NCI-H128 (cell line): Measurements from ENCODE around the gene ADAMTS19.

Experiments used
- DNase-seq: peaks from one replicate; lab custom pipeline; 2025; ENCODE audit not compliant: unreplicated experiment; lab: John Stamatoyannopoulos, UW

The ADAMTS19 gene

GRCh38 chr5:129672006-129672405, 211.9 kb downstream of the ADAMTS19 start:
- DNase-seq = no peak

GRCh38 chr5:129679671-129680070, 219.6 kb downstream of the ADAMTS19 start:
- DNase-seq = no peak

GRCh38 chr5:129687941-129688340, 227.8 kb downstream of the ADAMTS19 start:
- no peak for DNase-seq

- no peak for DNase-seq
Measured at GRCh38 chr5:129689045-129689444, 228.9 kb downstream of the ADAMTS19 start.

GRCh38 chr5:129691220-129691619, 231.1 kb downstream of the ADAMTS19 start:
- DNase-seq = no peak

GRCh38 chr5:129696636-129697035, 236.5 kb downstream of the ADAMTS19 start:
- no peak for DNase-seq

GRCh38 chr5:129698661-129699060, 238.6 kb downstream of the ADAMTS19 start:
- DNase-seq = no peak

- DNase-seq = no peak
Measured at GRCh38 chr5:129716235-129716634, 256.1 kb downstream of the ADAMTS19 start.

GRCh38 chr5:129716651-129717050, 256.6 kb downstream of the ADAMTS19 start:
- DNase-seq = no peak

- DNase-seq = no peak
Measured at GRCh38 chr5:129717751-129718310, 257.7 kb downstream of the ADAMTS19 start.

- DNase-seq = no peak
Measured at GRCh38 chr5:129718471-129719090, 258.5 kb downstream of the ADAMTS19 start.

GRCh38 chr5:129724222-129724621, 264.1 kb downstream of the ADAMTS19 start:
- DNase-seq = no peak

GRCh38 chr5:129724647-129725046, 264.5 kb downstream of the ADAMTS19 start:
- no peak for DNase-seq

- no peak for DNase-seq
Measured at GRCh38 chr5:129739773-129740172, 279.7 kb downstream of the ADAMTS19 start.

- DNase-seq = no peak
Measured at GRCh38 chr5:129743541-129744187, 283.6 kb downstream of the ADAMTS19 start.

- no peak for DNase-seq
Measured at GRCh38 chr5:129745997-129746396, 285.9 kb downstream of the ADAMTS19 start.

GRCh38 chr5:129746876-129747275, 286.8 kb downstream of the ADAMTS19 start:
- no peak for DNase-seq

GRCh38 chr5:129747572-129748407, 287.7 kb downstream of the ADAMTS19 start, which contains the start of gene MINAR2:
Gene MINAR2, plus strand, starts transcription at chr5:129748094. Its CDS starts 97 bp downstream, at chr5:129748191.
- DNase-seq = no peak

- no peak for DNase-seq
Measured at GRCh38 chr5:129748913-129749880, 289.1 kb downstream of the ADAMTS19 start.

- no peak for DNase-seq
Measured at GRCh38 chr5:129760636-129761325, 300.7 kb downstream of the ADAMTS19 start.
